BJ (cell line): ENCODE data around the gene CMC2. TPM values are rescaled to one million over a fixed set of nuclear protein-coding genes. Genes with fewer than 3 reads are reported as not detected.

Source experiments
- CTCF ChIA-PET: fragments of 350-600 bp; formaldehyde crosslinking; extraction: SDS; loops from one replicate; lab custom pipeline; 2021; ENCODE audit warnings: antibody characterized with exemption, inconsistent platforms; lab: Yijun Ruan, JAX
- POLR2A ChIA-PET: fragments of 300-600 bp; sonication (Branson Sonifier 250); formaldehyde crosslinking; extraction: SDS; loops from one replicate; lab custom pipeline; 2021; ENCODE audit warnings: antibody characterized with exemption; lab: Charles Lee
- DNase-seq: peaks from one replicate; pipeline ENCODE4 v3.0.0-alpha.2; 2011; ENCODE audit warnings: low read depth
- H3K27me3 ChIP-seq: 2 replicates; pipeline ENCODE4 v1.6.0; 2011; ENCODE audit warnings: low read length; ENCODE audit not compliant: control insufficient read depth, insufficient read depth
- H3K36me3 ChIP-seq: 2 replicates; pipeline ENCODE4 v1.5.1; 2011; ENCODE audit warnings: low read length; ENCODE audit not compliant: control insufficient read depth, insufficient read depth
- H3K4me3 ChIP-seq: 2 replicates; pipeline ENCODE4 v1.5.1; 2011; ENCODE audit warnings: low read depth, mild to moderate bottlenecking, control low read depth, low read length
- polyA minus RNA-seq: library from RNA; depleted of rRNA, polyadenylated mRNA; stranded (reverse); fragments of >200 nt; gene quantifications from 2 replicates; pipeline ENCODE4 v1.2.3, GENCODE V29; 2011; rRNA and poly(A)+ RNA removed
- polyA plus RNA-seq: library from polyadenylated mRNA; depleted of rRNA; stranded (reverse); fragments of >200 nt; gene quantifications from 2 replicates; pipeline ENCODE4 v1.2.3, GENCODE V29; 2011; rRNA removed
- TF ChIP-seq, protein P1 (sequence below): IDR thresholded peaks from 2 replicates; pipeline ENCODE4 v1.5.1; 2011; ENCODE audit warnings: low read depth, mild to moderate bottlenecking, control low read depth, inconsistent platforms, low read length, moderate library complexity; ENCODE audit not compliant: insufficient read depth

The CMC2 gene
- polyA plus RNA-seq, result 56.4 and 101 TPM in 2 replicates
- polyA minus RNA-seq, result 7.6 and 11.2 TPM in 2 replicates

- ChIA-PET POLR2A (no interaction called here), CTCF (interaction anchor here (0.6 to 1.0 kb wide), 6 partner anchors 9 to 82 kb away, joined by 3 to 5 read pairs (median 4); partner anchors contain the start of gene ATMIN)
- no peaks in the 10 kb centered on the region for H3K27me3 ChIP-seq
- TF ChIP-seq, protein P1, sequence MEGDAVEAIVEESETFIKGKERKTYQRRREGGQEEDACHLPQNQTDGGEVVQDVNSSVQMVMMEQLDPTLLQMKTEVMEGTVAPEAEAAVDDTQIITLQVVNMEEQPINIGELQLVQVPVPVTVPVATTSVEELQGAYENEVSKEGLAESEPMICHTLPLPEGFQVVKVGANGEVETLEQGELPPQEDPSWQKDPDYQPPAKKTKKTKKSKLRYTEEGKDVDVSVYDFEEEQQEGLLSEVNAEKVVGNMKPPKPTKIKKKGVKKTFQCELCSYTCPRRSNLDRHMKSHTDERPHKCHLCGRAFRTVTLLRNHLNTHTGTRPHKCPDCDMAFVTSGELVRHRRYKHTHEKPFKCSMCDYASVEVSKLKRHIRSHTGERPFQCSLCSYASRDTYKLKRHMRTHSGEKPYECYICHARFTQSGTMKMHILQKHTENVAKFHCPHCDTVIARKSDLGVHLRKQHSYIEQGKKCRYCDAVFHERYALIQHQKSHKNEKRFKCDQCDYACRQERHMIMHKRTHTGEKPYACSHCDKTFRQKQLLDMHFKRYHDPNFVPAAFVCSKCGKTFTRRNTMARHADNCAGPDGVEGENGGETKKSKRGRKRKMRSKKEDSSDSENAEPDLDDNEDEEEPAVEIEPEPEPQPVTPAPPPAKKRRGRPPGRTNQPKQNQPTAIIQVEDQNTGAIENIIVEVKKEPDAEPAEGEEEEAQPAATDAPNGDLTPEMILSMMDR, result peak; percentile 19; the same call in 1 of the 2 replicates
- peak; percentile 95 for DNase-seq
- H3K4me3 ChIP-seq, result peak within 1 kb of the TSS; percentile 95
- H3K36me3 ChIP-seq, result no peaks in the 10 kb centered on the region
Measured at GRCh38 chr16:81006813-81007695, at the start of gene CMC2, which contains the start of gene CENPN. CMC2 (minus strand) TSS chr16:81006885; CDS start chr16:80997394, 9,491 bp downstream. CENPN (plus strand) TSS chr16:81007214; CDS start chr16:81011940, 4,726 bp downstream.

GRCh38 chr16:81053761-81054160, 47.1 kb upstream of the CMC2 start:
- Histone ChIP-seq H3K4me3 (no peak overlapping the region), H3K27me3 (no peaks in the 10 kb centered on the region), H3K36me3 (no peaks in the 10 kb centered on the region)
- DNase-seq, result no peak
- ChIA-PET POLR2A (no interaction called here), CTCF (no interaction called here)
- TF ChIP-seq, protein P1, result no peak

- Histone ChIP-seq H3K4me3 (no peak overlapping the region), H3K27me3 (no peaks in the 10 kb centered on the region), H3K36me3 (peaks cover 6% of the 10 kb centered on the region)
- DNase-seq, result no peak
- ChIA-PET CTCF (interaction anchor here (0.9 kb wide), 1 partner anchor 28 kb away, joined by 4 read pairs; no protein-coding TSS in a partner anchor), POLR2A (no interaction called here)
- TF ChIP-seq, protein P1, result no peak
Measured at GRCh38 chr16:81042821-81043220, 36.1 kb upstream of the CMC2 start.

GRCh38 chr16:81041696-81042095, 35.0 kb upstream of the CMC2 start:
- Histone ChIP-seq H3K4me3 (no peak overlapping the region), H3K27me3 (no peaks in the 10 kb centered on the region), H3K36me3 (peaks cover 6% of the 10 kb centered on the region)
- no peak for DNase-seq
- ChIA-PET POLR2A (no interaction called here), CTCF (no interaction called here)
- TF ChIP-seq, protein P1, result no peak

GRCh38 chr16:81040842-81041241, 34.2 kb upstream of the CMC2 start:
- no peak for DNase-seq
- H3K27me3 ChIP-seq, result no peaks in the 10 kb centered on the region
- TF ChIP-seq, protein P1, result no peak
- H3K4me3 ChIP-seq, result no peak overlapping the region
- peaks cover 6% of the 10 kb centered on the region for H3K36me3 ChIP-seq
- CTCF ChIA-PET, result no interaction called here
- POLR2A ChIA-PET, result interaction anchor here (0.6 kb wide), 1 partner anchor 18 kb away, joined by 3 read pairs; no protein-coding TSS in a partner anchor
